GM13976 (cell line): ENCODE results near the gene HSPH1.

Experiments
- DNase-seq: peaks from one replicate; pipeline ENCODE4 v3.0.0; 2012; ENCODE audit warnings: low spot score
- CTCF ChIP-seq: IDR thresholded peaks from 2 replicates; pipeline ENCODE4 v1.5.1; 2012; ENCODE audit warnings: borderline replicate concordance, mild to moderate bottlenecking; ENCODE audit not compliant: insufficient read depth; ENCODE audit errors: extremely low read depth, missing control alignments, control extremely low read depth
- in situ Hi-C: fragments of 300-500 bp; cut with MboI; formaldehyde crosslinking; loops from one replicate; pipeline ENCODE4 v1.12.0; 2022; ENCODE audit warnings: low sequenced_read_pairs, mixed read lengths, inconsistent platforms; ENCODE audit not compliant: unreplicated experiment

HSPH1 gene

GRCh38 chr13:31161557-31162150 is at the start of gene HSPH1:
Gene HSPH1, minus strand, starts transcription at chr13:31161904. Its CDS starts 322 bp downstream, at chr13:31161582.
- in situ Hi-C loops: no loop called here
- TF ChIP-seq CTCF: no peak
- peak; percentile 96 for DNase-seq

GRCh38 chr13:31209841-31210210 is 48.1 kb upstream of the HSPH1 start:
- TF ChIP-seq CTCF: no peak
- no peak for DNase-seq
- in situ Hi-C loops: no loop called here

GRCh38 chr13:31209172-31209840 is 47.6 kb upstream of the HSPH1 start:
- in situ Hi-C loops: no loop called here
- DNase-seq: no peak
- TF ChIP-seq CTCF: no peak

- in situ Hi-C loops: no loop called here
- DNase-seq: no peak
- no peak for TF ChIP-seq CTCF
These were observed 46.9 kb upstream of the HSPH1 start for GRCh38 chr13:31208559-31209122.

GRCh38 chr13:31207661-31208552 is 46.2 kb upstream of the HSPH1 start:
- TF ChIP-seq CTCF: no peak
- DNase-seq: no peak
- in situ Hi-C loops: no loop called here

GRCh38 chr13:31204592-31204991 is 42.9 kb upstream of the HSPH1 start:
- in situ Hi-C loops: no loop called here

More at GRCh38 chr13:31204592-31204991, 42.9 kb upstream of the HSPH1 start:
- no peak for TF ChIP-seq CTCF
- DNase-seq: no peak
